ENCODE measurements around the gene OMD. TPM values are rescaled to one million over a fixed set of nuclear protein-coding genes. Genes with fewer than 3 reads are reported as not detected.

The OMD gene
- total and polyA plus RNA-seq, 2 donors from 2014 or later: 0.52 to 3.2 TPM

- peak in 2 of 5 donors; percentile 27 to 79 for DNase-seq
- Histone ChIP-seq H3K9me3 (ENCODE audit: control insufficient read depth in 2 of 3, insufficient read depth in 1 of 3, low read length in 3 of 3) (no peaks in the 10 kb centered on the region), H3K36me3 (ENCODE audit: control insufficient read depth in 2 of 3, insufficient read depth in 3 of 3, low read length in 3 of 3) (no peaks in the 10 kb centered on the region), H3K27me3 (ENCODE audit: control insufficient read depth, insufficient read depth, low read length) (no peaks in the 10 kb centered on the region), H3K27ac (ENCODE audit: low read depth in 2 of 2, low read length in 2 of 2) (no peak within 1 kb of the TSS), H3K4me1 (ENCODE audit: control insufficient read depth in 2 of 3, insufficient read depth in 2 of 3, low read depth in 1 of 3, low read length in 3 of 3) (no peaks in the 10 kb centered on the region), H3K9ac (ENCODE audit: low read length in 3 of 3) (peak within 1 kb of the TSS in 1 of 3 donors; percentile 3), H3K4me3 (ENCODE audit: low read length in 3 of 3) (peak within 1 kb of the TSS in 1 of 3 donors; percentile 13)
- no peak for FAIRE-seq
- no peak for TF ChIP-seq CTCF (IDR thresholded peaks at IDR 0.05; ENCODE audit: borderline replicate concordance, extremely low read depth, insufficient read depth)
- intact Hi-C loops (cut with DNase I): no loop called here
Measured at GRCh38 chr9:92404042-92404836, 20.0 kb downstream of the OMD start, which contains the start of gene OGN. Gene OGN (minus strand): TSS chr9:92404578. CDS start chr9:92403407, 1,171 bp downstream.

- Histone ChIP-seq H3K4me1 (ENCODE audit: control insufficient read depth in 2 of 3, insufficient read depth in 2 of 3, low read depth in 1 of 3, low read length in 3 of 3) (no peaks in the 10 kb centered on the region), H3K36me3 (ENCODE audit: control insufficient read depth in 2 of 3, insufficient read depth in 3 of 3, low read length in 3 of 3) (no peaks in the 10 kb centered on the region), H3K27me3 (ENCODE audit: control insufficient read depth, insufficient read depth, low read length) (no peaks in the 10 kb centered on the region), H3K9ac (ENCODE audit: low read length in 3 of 3) (peak overlapping the region in 1 of 3 donors; percentile 3), H3K4me3 (ENCODE audit: low read length in 3 of 3) (peak overlapping the region in 1 of 3 donors; percentile 13), H3K27ac (ENCODE audit: low read depth in 2 of 2, low read length in 2 of 2) (no peak overlapping the region), H3K9me3 (ENCODE audit: control insufficient read depth in 2 of 3, insufficient read depth in 1 of 3, low read length in 3 of 3) (no peaks in the 10 kb centered on the region)
- FAIRE-seq: no peak
- TF ChIP-seq CTCF (IDR thresholded peaks at IDR 0.05; ENCODE audit: borderline replicate concordance, extremely low read depth, insufficient read depth): no peak
- intact Hi-C loops (cut with DNase I): no loop called here
- DNase-seq: no peak
Measured at GRCh38 chr9:92402826-92403745, 21.2 kb downstream of the OMD start.

GRCh38 chr9:92402360-92402759 is 21.9 kb downstream of the OMD start:
- H3K9ac ChIP-seq (ENCODE audit: low read length in 3 of 3): no peak overlapping the region
- intact Hi-C loops (cut with DNase I): no loop called here

More at GRCh38 chr9:92402360-92402759, 21.9 kb downstream of the OMD start:
- Histone ChIP-seq H3K9me3 (ENCODE audit: control insufficient read depth in 2 of 3, insufficient read depth in 1 of 3, low read length in 3 of 3) (peaks cover 0 to 5% (median 0%) of the 10 kb centered on the region in 3 donors), H3K27ac (ENCODE audit: low read depth in 2 of 2, low read length in 2 of 2) (no peak overlapping the region), H3K36me3 (ENCODE audit: control insufficient read depth in 2 of 3, insufficient read depth in 3 of 3, low read length in 3 of 3) (no peaks in the 10 kb centered on the region), H3K27me3 (ENCODE audit: control insufficient read depth, insufficient read depth, low read length) (no peaks in the 10 kb centered on the region), H3K4me3 (ENCODE audit: low read length in 3 of 3) (no peak overlapping the region), H3K4me1 (ENCODE audit: control insufficient read depth in 2 of 3, insufficient read depth in 2 of 3, low read depth in 1 of 3, low read length in 3 of 3) (no peaks in the 10 kb centered on the region)
- DNase-seq (no peak), FAIRE-seq (no peak)
- no peak for TF ChIP-seq CTCF (IDR thresholded peaks at IDR 0.05; ENCODE audit: borderline replicate concordance, extremely low read depth, insufficient read depth)

All from kidney (tissue), 14 donors.